Stimulated activated CD8-positive, alpha-beta memory T cell treated with anti-CD3 and anti-CD28 coated beads, Interleukin-7, amount 100 ng/mL, for 24 hours (primary cell): ENCODE measurements around the gene ARHGAP21.

Experiments used
- DNase-seq: peaks from one replicate; pipeline ENCODE4 v3.0.0-alpha.2; 2020; ENCODE audit warnings: low read depth

The ARHGAP21 gene

DNA sequence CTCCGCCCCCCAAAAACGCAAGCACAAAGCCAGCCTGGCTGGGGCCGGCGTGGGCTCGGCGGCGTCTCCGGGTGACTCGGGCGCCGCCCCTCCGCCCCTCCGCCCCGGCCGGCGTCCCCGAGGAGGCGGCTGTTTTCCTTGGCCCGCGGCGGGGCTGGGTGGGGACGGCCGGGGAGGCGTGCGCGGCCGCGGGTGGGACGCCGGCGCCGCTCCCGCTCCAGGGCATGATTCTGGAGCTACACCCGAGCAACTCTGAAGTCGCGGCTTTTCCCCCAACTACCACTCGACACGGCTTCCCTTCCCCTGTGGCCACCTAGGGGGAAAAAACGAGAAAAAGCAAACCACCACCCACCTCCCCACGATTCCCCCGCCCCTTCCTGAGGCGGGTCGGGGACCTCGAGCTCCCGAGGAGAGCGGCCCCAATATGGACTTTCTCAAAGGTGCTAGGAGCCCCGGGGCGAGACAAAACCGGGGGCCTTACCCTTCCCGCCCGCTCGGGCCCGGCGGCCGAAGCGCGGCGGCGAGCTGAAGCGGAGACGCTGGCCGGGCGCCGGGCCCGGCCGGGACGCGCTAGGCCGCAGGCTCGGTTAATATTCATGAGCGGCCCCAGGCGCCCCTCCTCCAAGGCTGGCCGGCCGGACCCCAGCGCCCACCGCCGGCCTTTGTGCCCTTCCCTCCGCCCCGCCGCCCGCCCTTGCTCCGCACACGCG is 856 bp downstream of the ARHGAP21 start:
- no peak for DNase-seq

DNA sequence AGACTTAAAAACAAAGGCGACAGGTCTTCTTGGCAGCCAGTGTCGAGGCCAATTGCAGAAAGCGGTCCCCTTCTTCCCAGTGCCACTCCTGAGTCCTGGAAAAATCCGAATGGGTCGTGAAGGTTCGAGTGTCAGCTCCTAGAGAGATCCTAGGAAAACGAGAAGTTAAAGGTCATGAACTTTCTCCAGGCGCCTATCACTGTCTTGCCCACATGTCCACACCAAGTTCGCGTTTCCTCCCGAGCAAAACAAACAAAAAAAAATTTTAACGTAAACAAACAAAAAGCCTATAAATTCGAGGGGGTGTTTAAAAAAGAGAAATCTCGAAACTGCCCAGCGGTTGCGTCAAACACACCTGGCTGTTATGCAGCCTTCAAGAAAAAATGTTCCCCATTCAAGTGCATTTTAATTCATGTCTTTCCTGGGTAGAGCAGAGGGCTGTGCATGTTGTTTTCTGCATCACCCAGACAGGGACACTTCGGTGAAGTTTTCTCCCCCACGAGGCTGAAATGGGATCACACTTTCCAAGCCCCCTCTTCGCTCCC is 1.5 kb downstream of the ARHGAP21 start:
- DNase-seq = no peak

DNA sequence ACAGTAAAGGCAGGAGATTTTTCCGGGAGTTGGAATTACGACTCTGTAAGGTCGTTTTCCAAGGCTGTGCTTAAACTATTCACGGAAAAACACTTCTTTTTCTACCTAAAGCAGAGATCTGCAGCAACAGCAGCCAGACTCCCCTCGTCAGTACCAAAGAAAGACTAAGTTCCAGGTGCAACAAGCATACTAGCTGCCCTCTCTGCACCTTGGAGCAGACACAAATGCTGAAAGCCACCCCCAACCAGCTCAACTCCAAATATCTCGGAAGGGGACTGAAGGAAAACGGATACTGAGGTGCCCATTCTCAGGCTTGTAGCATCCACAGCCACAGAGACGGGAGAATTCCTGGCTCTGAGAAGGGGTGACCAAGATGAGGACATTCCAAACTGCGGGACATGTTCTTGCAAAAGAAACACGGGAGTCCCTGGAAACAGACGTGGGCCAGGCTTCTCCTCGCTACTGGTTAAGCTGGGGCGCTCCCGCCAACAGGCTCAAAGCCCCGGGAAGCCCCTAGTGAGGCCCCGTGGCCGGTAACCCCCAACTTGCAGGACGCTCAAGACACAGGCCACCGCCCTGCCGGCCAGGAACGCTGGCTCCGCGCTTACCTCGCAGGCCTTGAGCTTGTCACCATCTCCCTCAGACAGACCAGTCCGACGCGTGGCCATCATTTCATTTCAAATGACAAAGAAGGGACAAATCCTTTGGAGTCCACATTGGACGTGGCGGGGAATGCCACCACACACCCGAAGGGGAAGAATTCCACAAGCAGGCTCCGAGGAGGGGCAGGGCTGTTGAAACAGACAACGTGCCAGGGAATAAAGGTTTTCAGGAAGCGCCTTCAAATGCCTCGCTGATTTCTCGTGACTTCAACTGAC is 2.2 kb downstream of the ARHGAP21 start:
- no peak for DNase-seq

DNA sequence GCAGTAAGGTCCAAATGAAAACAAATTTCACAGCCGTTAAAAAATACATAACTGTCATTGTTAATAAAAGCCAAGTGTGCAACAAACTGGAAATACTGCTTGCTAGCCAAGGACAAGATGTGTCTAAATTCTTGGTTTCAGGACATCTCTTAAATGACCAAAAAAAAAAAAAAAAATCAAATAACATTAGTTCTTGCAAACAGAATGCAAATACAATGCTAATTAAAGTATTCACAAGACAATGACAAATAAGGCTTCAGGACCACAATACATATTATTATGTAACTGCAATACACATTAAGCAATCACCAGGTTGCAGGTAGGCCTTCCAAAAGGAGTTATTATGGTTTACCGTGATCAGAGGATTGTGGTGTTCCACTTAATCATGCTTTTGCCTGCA is 3.6 kb downstream of the ARHGAP21 start:
- DNase-seq = no peak

DNA sequence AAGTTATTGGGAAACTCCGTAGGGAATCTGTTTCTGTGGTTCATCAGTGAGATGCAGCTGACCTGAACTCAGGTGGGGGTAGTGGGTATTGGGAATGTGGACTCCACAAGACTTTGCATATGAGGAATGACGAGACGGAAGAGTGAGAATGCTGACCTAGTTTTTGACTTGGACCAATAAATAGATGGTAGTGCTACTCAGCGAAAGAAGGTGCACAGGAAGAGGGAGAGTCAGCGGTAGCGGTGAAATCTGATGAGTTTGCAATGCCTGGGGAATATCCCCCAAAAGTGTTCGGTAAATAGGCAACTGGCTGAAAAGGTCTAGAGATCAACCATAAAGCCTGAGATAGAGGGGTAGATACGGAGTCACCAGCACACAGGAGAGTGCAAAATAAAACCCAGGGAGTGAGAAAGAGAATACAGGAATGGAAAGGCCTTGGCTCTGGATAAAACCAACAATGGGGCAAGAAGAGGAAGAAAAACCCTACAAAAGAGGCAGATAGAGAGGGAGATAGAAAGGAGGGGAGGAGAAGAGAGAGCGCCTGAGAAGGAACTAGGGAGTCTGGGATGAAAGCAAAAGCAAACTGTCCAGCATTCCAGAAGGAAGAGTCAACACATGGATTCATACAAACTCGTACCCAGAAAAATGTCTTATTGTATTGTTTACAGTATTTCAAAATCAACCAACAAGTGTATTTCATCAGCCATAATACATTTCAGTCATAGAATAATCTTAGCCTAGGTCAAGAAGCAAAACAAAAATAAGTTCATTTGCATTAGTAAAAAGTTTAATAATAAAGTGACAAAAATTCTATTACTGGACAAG is 5.4 kb downstream of the ARHGAP21 start:
- DNase-seq = no peak

DNA sequence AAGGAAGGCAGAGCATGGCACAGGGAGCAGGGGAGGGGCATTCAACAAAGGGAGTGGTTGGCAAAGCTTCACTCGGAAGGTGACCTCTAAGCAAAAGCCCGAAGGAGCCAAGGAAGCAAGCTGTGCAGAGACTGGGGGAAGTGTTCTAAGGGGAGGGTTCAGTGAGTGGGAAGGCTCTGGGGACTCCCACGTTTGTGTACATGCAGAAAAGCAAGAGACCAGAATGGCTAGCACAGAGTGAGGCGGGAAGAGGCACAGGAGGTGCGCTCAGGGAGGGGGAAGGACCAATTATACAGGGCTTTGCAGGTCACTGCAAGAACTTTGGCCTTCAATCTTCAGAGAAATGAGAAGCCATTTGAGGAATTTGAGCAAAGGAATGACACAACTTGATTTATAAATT is 7.4 kb downstream of the ARHGAP21 start:
- DNase-seq = no peak

DNA sequence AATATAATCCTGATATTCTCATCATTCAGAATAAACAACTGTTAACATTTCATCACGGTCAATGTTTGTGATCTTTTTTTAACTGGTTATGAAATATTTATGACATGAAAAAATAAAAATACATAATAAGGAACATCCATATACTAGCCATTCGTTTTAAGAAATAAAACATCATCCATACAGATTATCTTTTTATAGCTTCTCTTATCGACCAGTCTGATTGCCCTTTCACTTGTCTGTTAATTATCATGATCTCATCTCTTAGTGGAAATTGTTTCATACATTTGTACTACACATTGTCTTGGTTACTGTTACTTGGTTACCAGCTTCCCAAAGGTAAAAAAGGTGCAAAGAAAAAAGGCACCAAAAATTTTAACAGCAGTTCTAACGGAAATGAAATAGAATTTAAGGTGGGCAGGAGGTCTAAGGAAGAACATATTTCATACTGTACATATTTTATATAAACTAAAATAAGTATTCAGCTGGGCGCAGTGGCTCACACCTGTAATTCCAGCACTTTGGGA is 8.4 kb downstream of the ARHGAP21 start:
- no peak for DNase-seq

DNA sequence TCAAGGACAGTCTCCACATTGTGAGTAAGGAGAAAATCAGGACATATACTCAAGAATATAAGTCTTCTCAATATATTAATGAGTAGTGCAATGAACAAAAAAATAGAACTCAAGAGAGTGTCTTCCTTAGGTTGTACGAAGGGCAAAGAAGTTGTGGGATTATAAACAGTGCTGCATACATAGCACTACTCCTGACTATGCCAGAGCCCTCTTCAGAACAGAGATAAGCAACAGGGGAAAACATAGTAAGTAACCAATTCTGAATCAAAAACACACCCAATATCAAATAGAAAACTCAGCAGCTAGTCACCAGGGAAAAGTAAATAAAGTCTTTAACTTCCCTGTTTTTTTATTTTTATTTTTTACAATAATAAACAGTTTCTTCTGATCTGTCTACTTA is 10.6 kb downstream of the ARHGAP21 start:
- DNase-seq = no peak

DNA sequence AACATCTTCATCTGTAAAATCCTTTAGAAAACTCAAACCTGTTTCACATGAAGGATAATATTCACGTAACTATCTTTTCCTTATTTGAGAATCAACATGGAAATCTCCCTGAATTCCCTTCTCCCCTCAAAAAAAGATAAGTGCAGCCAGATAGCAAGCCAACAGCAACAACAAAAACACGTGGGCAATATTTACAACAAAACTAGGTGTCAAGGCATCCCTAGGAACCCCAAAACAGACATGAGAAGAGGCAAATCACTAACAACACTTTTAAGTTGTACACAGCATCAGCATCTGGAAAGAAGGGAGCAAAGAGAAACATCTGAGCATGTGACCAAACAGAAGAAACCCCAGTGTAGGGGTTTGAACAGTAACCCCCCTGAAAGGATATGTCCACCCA is 12.2 kb downstream of the ARHGAP21 start:
- DNase-seq = no peak

DNA sequence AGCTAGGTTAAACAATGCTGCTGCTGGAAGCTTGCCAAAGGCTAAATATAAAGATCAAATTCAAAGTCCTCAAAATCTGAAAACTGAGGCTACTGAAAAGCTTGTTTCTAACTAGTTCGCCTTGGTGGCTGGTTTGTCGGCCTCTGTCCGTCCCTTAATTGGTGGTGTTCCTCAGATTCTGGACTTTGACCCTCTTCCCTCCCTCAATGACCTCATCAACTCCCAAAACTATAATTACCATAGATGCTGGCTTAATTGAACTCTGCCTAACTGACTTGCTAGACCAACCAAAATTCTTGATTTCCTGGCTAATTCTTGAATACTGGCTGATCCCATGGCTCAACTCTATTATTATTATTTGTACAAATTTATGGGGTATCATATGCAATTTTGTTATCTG is 15.6 kb downstream of the ARHGAP21 start:
- no peak for DNase-seq

DNA sequence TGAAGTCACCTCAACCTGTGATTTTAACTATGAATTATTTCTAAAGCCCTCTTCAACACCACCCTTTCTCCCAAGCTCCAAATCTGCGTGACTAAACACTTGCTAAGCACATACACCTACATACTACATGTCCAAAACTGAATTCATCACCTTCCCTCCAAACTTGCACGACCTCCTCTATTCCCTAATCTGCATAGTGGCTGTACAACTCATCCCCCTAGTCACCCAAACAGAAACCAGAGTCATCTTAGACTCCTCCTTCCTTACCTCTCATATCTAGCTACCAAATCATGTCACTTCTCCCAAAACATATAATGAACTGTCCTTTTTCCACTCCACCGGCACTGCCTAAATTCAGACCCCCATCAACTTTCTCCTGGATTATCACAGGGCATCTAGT is 16.2 kb downstream of the ARHGAP21 start:
- DNase-seq = no peak

DNA sequence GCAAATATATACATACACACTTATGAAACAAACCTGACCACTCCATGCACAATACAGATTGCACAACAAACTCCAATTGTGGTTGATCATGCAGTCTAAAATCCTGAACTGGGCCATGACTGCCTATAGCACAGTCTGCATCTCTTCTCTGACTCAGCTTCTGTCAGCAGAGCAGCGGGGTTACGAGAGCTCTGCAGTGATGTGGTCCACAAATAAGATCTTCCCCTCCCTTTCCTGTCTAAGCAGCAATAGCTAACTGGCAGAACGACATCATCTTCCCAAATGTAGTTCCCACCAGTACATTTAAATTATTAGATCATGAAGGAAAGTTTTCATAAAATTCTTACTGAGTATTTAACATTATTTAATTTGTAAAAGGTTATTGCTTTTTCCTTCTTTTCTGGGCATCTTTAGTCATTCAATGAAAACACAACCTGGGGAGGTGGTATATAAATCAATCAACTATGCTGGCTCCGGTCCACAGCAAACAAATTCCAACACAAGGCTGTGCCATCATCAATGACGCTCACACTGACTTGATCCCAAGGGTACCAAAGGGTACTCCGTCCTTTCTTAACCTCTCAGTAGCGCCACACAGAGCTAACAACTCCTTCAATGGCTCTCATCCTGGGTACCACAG is 17.1 kb downstream of the ARHGAP21 start:
- DNase-seq = no peak

DNA sequence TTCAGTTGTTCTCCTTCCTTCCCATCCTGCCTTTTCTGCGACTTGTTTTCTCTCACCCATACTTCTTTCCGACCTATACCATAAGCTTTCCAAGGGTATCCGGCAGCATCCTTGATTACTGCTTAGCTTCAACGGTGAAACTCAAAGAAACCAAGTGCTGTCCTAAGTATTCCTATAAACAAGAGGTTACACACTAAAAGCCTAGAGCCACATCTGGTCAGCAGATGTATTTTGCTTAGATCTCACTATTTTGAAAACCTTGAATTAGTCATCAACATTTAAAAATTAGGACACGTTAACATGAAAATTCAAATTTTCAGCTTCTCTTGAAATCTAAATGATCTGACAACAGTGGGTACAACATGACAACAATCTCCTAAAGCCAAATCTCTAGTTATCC is 20.0 kb downstream of the ARHGAP21 start:
- DNase-seq = no peak

DNA sequence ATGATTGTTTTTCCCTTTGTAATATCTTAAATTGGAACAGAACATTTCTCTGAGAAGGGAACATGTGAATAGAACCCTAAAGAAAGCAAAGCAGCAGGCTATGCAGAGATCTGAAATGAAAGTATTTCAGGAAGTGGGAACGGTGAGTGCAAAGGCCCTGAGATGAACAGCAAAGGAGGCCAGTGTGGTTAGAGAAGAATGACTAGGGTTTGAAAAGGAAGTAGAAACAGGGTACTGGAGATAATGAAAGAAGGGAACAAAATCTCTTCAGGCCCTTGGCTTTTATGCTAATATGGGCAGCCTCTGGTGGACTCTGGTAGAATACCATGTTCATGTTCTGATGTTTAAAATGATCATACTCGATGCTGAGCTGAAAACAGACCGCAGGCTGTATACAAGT is 22.2 kb downstream of the ARHGAP21 start:
- DNase-seq = no peak

DNA sequence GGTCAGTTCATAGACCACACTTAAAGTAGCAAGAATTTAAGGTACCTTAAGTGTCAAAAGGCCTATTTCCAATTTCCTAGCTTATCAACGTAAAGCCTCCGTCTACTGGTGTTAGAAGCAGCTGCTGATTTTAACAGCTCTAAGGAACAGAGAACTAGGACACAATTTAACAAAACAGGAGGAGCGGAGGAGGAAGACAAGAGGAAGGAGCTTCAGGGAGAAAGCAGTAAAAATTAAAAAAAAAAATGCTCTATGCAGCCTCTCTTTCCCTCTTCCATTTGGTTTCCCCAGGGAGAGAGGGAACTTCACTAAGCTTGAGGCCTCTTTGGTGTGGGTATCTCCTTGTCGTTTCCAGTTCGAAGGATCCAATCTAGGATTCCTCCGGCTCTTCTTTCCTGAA is 22.7 kb downstream of the ARHGAP21 start:
- no peak for DNase-seq

DNA sequence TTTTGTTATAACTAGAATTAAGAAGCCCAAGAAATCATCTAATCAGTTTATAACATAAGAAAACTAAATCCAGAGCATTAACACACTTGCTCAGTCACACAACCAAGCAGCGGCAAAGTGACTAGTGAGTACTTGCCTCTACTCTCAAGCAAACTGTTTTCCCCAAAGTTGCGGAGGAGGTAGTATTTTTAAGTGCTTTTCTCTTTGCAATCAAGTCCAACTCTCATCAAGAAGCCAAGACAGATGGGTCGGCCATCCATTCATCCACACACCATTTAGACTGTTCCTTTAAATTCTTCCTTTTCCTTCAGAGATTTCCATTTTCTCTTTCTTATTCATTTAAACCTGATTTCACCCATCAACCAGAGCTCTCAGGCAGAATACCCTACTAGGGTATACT is 25.4 kb downstream of the ARHGAP21 start:
- DNase-seq = no peak

DNA sequence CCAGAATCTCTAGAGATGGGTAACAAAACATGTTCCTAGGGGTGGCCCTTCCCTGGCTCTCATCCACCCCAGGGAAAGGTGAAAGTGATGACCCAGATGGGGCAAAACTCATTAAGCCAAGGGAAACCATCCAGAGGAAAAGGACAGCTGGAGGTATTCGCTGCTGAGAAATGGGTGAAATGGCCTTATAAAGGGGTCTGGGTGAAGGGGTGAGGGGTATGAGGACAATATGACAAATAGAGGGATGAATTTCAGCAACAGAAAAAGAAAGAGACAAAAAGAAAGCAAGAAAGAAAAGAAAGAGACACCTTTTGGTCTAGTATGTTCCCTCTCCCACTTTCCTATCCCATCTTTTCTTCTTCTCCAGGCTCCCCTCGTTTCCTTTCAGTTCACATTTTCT is 26.6 kb downstream of the ARHGAP21 start:
- DNase-seq = no peak

DNA sequence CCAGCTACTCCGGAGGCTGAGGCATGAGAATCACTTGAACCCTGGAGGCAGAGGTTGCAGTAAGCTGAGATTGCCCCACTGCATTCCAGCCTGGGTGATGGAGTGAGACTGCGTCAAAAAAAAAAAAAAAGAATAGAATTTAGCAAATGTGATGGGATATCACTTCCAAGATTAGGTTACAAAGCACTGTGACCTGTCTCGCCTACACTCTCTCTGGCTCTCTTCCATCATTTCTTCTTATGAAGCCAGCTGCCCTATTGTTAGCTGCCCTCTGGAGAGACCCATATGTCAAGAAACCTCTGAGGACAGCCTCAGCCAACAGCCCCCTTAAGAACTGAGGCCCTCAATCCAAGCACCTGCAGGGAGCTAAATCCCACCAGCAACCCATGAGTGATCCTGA is 28.2 kb downstream of the ARHGAP21 start:
- DNase-seq = no peak

DNA sequence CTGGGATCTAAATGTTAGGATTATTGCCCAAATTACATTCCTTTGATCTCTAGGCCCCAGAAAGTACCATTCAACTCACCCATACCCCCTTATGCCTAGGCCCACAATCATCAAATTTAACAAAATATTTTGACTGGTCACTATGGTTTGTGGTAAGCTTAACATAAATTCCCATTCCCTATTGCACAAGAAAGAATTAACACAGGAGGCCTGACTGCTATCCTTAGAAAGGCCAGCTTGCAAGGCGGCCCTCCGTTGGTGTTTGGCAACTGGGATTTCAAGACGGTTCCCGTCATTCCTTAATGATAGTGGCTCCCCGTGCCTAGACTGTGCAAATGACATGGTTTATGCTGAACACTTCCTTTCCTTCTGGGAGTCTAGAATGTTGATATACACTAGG is 29.6 kb downstream of the ARHGAP21 start:
- DNase-seq = no peak

DNA sequence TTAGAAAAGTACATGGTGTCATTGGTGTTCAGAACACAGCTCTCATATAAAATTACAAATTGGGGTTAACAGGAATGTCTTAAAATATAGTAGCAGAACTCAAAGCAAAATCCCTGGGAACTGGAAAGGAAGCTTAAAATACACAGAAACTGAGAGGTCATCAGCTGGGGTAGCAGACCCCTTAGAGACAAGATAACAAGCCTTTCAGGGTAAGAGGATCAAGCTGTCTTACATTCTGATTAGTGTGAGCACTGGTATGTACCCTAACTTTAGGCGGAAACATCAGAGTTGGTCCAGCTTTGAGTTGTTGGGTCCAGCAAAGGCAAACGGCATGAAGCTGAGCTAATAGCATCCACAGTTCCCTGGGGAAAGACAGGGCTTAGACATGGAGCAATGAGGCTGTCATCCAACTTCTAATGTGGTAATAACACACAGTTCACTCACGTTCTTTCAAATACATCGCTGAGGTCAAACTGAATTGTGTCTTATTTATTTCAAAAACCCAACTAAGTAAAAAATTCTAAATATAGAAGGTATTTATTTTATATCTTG is 32.6 kb downstream of the ARHGAP21 start:
- DNase-seq = no peak

DNA sequence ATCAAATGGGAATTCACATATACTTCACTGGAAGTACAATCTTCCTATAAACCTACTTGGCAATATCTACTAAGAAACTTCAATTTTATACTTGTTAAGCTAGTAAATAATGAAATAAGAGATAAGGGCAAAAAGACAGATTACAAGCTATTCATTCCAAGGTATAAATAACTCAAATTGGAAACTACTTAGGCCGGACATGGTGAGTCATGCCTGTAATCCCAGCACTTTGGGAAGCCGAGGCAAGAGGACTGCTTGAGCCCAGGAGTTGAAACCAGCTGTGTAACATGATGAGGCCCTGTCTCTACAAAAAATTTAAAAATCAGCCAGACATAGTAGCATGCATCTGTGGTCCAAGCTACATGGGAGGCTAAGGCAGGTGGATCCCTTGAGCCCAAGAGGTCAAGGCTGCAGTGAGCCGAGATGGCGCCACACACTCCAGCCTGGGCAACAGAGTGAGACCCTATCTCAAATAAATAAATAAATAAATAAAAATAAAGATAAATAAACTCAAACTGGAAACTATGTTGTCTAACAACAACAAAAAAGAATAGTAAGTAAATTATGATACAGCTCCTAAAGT is 37.6 kb downstream of the ARHGAP21 start:
- no peak for DNase-seq
